IPS-NIHi7 (cell line): ENCODE measurements around the gene HDAC4.

Source experiments
- DNase-seq: peaks from one replicate; pipeline ENCODE4 v3.0.0; 2012; ENCODE audit warnings: mixed read lengths; ENCODE audit errors: extremely low spot score

Gene HDAC4

GRCh38 chr2:239026711-239027361 is 374.0 kb downstream of the HDAC4 start:
- DNase-seq, result peak; percentile 52

DNA sequence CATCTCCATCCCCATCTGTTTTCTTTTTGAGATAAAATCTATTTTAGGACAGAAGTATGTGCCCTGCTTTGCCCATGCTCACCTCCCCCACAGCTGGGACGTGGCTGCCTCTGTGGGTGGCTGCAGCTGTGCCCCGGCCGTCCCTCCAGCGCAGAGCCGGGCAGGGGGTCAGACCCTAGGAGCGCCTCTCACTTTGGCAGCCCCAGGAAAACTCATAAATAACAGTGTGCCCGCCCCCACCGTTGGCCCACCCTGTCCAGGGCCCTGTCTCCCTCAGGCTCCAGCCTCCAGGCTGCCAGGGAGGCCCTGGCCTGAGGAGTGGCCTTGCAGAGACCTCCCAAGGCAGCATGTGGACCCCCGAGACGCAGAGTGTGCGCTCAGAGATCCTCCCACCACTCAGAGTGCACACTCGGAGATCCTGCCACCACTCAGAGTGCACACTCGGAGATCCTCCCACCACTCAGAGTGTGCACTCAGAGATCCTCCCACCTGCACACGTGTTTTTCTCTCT is 374.8 kb downstream of the HDAC4 start:
- no peak for DNase-seq

DNA sequence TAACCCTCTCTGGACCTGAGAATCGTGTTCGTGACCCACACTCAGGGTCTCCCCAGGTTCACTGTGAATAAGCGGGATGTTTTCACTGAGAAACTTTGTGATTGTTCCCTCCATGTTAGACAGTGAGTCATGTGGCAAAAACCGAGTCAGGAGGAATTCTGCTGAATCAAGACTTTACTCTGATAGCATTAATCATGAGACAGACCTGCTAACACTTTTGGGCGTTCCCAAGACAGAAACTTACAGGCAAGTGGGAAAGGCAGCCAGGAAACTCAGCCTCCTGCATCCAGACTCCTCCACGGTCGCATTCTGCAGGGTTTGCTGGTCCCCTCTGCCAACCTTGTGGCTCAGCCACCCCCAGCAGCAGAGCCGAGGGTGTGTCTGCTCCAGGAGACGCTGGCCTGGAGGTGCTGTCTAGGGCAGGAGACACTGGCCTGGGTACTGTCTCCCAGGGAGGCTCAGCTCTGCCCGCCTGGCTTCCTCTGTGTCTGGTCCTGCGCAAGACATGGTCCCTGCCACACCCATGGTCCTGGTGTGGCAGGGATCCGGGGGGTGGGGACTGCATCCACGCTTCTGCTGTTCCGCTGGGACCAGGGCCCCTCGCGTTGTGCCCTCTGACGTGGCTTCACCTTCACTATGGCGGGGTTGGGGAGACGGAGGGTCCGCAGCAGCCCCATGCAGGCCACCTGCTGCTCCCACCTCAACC is 375.6 kb downstream of the HDAC4 start:
- no peak for DNase-seq

DNA sequence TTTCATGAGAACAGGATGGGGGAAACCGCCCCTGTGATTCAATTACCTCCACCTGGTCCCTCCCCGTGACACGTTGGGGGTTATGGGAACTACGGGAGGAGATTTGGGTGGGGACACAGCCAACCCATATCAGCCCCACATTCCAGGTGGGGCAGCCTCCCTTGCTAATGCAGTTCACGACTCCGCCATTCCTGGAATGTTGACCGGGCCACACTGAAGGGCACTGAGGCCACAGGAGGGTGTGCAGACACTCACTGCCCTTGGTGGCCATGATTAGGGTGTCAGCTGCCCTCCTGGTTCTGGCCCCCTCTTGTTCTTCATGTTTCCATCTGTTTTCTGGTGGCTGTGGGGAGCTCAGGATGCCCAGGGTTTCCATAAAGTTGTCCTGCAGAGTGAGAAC is 376.6 kb downstream of the HDAC4 start:
- no peak for DNase-seq

DNA sequence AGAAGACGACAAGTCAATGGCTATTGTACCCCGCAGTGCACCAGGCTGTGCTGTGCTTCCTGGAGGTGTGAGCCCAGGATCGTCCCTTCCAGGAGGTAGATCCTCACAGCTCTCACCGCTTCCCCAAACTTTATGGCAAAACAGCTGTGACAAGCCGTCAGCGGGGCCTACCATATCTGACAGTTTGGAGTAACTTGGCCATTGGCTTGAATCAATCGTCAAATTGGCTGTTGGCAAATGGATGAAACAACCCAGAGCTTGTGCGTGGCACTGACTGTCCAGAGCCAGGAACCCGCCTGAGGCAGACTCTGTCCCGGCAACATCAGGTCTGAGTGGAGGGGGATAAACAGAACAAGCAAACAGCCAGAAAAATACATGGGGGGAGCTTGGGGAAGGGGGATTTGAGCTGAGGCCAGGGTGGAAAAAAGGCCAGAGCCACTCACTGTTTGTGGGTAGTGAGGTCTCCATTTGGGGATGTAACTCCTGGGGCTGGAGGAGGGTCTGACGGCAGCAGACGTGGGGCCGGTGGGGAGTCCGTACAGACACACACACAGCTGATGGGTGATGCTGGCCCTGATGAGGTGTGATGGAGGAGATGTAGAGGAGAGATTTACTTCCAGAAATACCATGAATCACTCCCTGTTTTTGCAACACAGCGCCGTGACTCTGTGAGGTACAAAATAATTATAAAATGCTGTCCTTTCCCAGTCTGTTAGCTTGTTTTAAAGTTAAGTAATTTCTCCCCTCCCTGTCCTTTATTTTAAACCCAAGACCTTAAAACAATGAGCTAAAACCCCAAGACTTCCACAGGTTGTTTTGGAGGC is 378.2 kb downstream of the HDAC4 start:
- DNase-seq, result no peak

GRCh38 chr2:239021651-239022436 is 379.0 kb downstream of the HDAC4 start:
- no peak for DNase-seq

GRCh38 chr2:239021224-239021623 is 379.6 kb downstream of the HDAC4 start:
- DNase-seq, result no peak

DNA sequence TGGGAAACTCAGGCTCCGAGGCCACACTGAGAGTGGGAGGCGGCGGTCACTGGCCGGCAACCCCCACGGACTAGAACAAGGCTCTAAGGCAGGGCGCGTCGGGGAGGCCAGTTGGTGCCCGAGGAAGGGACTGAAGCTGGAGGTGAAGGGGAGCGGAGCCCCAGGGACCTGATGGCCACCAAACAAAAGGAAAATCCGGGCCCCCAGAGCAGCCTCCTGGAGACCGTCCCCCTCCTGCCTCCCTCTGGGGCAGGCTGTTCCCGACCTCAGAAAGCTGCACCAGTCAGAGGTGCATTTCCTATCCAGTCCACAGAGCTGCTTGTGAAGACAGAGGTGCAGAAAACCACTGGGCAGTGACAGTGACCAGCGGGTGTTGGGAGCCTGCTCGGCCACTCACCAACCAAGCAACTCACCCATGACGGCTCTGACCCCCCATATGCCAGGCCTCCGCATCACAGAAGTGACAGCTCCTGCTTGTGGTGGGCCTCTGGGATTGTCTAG is 380.2 kb downstream of the HDAC4 start:
- DNase-seq, result no peak

DNA sequence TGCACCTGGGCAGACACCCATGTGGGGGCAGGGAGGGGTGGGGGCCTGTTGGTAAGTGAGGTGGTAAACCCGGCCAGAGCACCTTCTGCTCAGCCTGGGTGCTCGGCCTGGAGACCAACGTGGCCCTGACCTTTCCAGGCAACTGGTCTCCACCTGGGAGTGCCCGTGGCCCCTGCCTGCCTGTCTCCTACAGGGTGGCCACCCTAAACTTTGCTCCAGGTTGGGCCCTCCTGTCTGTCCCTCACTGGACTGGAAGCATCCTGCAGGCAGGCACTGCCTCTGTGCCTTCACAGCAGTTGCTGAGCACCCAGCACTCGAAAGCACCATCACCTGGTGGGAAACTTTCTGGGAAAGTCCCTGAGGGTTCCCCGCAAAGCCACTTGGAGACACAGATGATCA is 381.6 kb downstream of the HDAC4 start:
- no peak for DNase-seq

DNA sequence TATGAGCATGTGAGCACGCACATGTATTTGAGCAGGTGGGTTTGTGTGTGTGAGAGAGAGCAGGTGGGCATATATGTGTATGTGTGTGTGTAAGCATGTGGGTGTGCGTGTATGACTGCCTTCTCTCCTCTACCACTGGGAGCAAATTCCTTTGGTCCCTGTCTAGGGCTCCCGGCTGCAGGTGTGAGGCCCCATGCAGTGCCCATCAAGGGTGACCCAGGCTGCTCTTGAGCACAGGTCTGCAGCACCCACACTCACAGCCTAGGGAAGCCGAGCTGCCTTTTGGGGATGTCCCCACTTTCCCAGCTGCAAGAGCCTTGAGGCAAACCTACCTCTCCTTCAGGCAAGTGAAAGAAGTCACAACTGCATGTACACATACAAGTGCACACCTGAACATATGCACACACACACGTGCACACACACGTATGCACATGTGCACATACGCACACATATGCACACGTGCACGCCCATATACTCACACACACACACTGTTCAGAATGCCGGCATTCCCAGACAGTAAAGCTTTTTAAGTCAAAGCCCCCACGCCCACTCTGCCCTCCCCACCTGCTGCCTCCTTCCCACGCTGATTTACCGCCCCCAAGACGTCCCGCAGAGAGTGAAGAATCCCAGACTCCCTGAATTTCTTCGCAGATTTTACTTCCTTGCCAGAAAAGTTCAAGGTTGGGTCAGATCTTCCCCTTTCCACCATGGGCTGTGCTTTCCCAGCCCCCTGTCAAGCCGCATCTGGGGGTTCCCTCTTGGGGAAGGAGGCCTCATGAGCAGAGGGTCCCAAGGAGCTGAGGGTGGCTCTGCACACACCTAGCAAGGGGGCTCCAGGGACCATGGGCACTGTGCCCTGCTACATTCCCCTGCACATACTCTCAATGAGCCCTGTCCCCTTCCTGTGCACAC is 382.3 kb downstream of the HDAC4 start:
- no peak for DNase-seq

DNA sequence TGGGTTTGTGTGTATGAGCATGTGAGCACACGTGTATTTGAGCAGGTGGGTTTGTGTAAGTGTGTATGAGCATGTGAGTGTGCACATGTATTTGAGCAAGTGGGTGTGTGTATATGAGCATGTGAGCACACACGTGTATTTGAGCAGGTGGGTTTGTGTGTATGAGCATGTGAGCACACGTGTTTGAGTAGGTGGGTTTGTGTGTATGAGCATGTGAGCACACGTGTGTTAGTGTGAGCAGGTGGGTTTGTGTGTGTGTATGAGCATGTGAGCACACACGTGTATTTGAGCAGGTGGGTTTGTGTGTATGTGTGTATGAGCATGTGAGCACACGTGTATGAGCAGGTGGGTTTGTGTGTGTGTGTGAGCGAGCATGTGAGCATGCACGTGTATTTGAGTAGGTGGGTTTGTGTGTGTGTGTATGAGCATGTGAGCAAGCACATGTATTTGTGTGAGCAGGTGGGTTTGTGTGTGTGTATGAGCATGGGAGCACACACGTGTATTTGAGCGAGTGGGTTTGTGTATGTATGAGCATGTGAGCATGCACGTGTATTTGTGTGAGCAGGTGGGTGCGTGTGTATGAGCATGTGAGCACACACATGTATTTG is 383.2 kb downstream of the HDAC4 start:
- no peak for DNase-seq

DNA sequence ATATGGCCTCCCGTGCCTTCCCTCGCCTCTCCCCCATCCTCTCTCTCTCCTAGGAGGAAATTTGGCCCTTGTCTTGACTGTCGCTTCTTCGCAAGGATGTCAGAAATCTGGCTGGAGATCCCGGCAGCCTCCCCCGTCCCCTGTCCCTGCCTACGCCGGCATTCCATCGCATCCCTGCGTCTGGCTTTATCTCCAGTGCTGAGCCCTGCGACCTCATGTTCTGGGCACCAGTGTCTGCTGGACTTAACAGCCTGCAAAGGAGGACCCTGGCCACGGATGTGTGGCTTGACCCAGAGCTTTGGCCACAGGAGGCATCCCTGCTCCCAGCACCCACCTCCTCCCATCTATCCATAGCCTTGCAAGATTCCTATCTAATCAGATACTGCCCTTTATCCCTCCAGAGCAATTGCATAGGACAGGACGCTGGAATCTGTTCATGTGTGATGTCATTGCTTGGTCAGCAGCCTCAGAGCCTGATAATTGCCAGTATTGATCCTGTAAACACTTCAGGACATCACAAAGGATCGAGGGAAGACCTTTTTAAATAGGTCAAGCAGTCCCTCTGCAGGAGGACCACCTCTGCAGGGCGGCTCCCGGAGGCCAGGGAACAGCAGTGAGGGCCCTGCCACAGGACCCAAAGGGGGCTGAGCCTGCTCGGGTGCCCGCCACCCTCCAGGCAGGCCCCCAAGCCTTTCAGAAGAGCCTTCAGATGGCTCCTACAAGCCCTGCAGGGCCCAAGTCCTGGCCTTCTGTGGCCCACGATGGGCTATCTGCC is 384.7 kb downstream of the HDAC4 start:
- DNase-seq, result no peak

DNA sequence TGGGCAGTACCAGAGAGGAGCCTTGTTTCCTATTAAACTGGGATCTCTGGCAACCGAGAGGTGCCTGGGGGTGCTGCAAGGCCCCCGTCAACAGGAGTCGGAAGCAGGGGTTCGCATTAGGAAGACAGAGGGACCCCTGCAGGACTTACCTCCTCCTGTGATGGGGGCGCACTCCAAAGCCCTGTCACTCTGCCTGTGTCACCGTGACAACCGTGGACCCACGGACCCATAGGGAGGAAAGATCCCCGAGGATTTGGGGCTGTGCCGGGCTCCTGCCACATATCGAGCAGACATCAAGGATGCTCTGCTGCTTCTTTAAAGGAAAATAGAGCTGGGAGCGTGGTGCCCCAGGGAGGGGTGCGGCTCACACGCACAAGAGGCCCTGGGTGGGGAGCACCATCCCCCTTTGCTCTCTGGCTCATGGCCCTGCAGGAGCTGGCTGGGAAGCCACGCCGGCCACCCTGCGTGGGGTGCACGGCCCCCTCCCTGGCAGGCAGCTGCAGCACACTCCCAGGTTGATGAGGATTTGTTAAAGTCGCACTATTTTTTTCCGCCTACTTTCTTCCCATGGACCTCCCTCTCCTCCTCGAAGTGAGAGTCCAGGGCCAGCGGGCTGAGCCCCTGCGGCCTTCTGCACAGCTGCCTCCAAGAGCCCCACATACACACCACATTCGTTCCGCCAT is 385.5 kb downstream of the HDAC4 start:
- no peak for DNase-seq

DNA sequence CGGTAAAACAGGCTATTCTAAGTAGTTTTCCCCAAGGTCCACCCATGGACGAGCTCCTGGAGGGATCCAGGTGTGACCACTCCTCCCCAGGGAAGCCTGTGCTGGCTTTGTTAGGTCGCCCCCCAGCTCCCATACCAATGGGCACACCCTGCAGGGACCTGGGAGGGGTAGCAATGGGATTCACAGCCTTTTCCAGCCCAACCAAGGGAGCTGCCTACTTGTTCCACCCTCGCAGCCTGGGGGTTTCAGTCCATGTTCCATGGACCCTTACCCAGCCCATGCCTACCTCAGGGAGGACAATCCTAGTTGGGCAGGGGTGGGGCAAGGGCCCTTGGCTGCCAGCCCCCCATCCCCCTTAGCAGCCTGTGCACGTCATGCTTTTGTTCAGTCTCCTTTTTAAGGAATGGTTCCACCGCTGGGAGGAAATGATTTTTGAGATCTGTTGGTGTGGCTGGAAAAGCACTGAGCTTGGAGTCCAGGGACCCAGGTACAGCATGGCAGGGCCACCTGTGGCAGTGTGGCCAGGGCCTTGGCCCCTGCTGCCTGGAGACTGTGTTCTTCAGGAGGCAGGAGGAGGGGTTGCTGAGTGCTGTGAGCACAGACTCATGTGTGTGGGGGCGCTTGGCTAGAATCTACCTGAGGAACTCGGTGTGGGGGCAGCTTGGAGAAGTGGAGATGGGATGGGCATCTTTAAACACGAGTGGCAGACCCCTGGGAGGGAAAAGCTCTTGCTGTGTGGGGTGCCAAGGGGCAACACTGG is 386.2 kb downstream of the HDAC4 start:
- DNase-seq, result no peak

- DNase-seq, result no peak
Measured at GRCh38 chr2:239013678-239013976, 387.2 kb downstream of the HDAC4 start.

DNA sequence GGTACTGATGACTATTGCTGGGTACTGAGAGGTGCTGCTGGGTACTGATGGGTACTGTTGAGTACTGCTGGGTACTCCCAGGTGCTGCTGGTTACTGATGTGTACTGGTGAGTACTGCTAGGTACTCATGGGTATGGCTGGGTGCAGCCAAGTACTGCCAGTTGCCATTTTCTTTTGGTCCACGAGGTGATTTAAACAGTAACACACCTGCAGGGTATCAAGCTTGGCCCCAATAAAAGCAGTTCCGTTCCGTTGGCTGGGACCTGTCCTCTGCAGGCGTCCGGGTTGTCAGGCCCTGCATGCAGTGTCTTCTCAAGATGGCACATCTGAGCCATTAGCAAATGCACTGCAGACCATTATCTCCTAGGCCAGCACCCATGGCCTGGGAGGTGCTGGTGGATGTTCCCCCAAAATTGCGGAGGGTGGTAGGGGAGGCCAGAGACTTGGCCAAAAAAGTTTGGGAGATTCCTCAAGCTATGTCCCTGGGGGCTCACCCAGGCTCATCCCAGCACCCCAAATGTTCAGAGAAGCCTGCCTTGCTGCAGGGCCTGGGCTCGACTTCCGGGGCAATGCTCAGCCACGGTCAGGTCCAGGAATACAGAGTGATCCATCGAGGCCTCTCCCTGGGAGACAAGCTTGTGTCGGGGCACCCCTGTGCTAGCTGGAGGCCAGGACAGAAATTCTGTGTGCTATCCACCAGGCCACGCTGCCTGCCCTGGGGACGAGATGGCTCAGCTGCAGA is 387.7 kb downstream of the HDAC4 start:
- no peak for DNase-seq

DNA sequence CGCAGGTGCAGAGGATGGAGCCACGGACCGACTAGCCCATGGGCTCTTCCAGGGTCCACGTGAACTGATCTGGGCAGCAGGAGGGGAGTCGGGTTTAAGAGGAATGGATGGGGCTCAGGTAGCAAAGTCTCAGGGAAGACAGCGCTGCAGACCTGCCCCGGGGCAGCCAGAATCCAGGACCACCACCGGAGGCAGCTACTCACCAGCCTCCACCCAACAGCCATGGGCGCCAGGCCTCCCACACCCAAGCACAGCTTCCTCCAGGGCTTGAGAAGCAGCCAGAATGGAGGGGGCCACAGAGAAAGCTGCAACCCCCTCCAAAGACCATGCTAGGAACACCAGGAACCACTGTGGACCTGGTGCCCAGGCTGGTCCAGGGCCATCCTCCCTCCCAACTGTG is 388.6 kb downstream of the HDAC4 start:
- DNase-seq, result no peak

- DNase-seq, result peak; percentile 47
Measured at GRCh38 chr2:239009589-239009961, 391.2 kb downstream of the HDAC4 start.
